Endothelial cell of umbilical vein (primary cell): ENCODE measurements around the gene INPP4B. TPM values are rescaled to one million over a fixed set of nuclear protein-coding genes. Genes with fewer than 3 reads are reported as not detected.
A peak's percentile ranks its signal among the peaks of the same experiment; 100 is the strongest.

Experiments
- BruUV-seq: library from RNA; stranded (reverse); fragments of 400-500 nt; replicated peaks from 2 replicates; lab custom pipeline; 2021; lab: Mats Ljungman, UMichigan
- CTCF ChIA-PET: fragments of 300-600, 350-600 bp; sonication (Branson Sonifier 250); formaldehyde crosslinking; loops from one replicate; lab custom pipeline; 2021; ENCODE audit warnings: antibody characterized with exemption, inconsistent platforms; lab: Charles Lee
- POLR2A ChIA-PET: fragments of 300-600, 350-600 bp; sonication (Branson Sonifier 250); formaldehyde crosslinking; loops from one replicate; lab custom pipeline; 2021; ENCODE audit warnings: antibody characterized with exemption, inconsistent platforms; lab: Charles Lee
- DNase-seq: peaks from one replicate; pipeline ENCODE4 v3.0.0-alpha.2; 2011; ENCODE audit warnings: low read depth, low spot score
- FAIRE-seq: peaks from 2 replicates; lab custom pipeline; 2011; peaks lifted over from hg19 to GRCh38; lab: Jason Lieb, UNC
- H2AFZ ChIP-seq: 2 replicates; pipeline ENCODE4 v1.6.0; 2012; ENCODE audit warnings: low read depth, low read length, control low read depth, inconsistent platforms
- H3K27ac ChIP-seq: 2 replicates; pipeline ENCODE4 v1.5.1; 2011; ENCODE audit warnings: low read depth, mild to moderate bottlenecking, control low read depth, low read length, moderate library complexity; ENCODE audit not compliant: insufficient read depth
- H3K27me3 ChIP-seq, 2 experiments: 2 replicates each; pipeline versions ENCODE4 v1.6.0 to v1.6.1; 2011; ENCODE audit warnings: low read length in 2 of 2, mixed read lengths in 1 of 2; ENCODE audit not compliant: control insufficient read depth in 2 of 2, insufficient read depth in 2 of 2
- H3K36me3 ChIP-seq, 2 experiments: 2 replicates in 1 of 2; 3 replicates in 1 of 2; pipeline ENCODE4 v1.5.1; 2011; ENCODE audit warnings: low read length in 2 of 2, mild to moderate bottlenecking in 1 of 2, moderate library complexity in 1 of 2; ENCODE audit not compliant: control insufficient read depth in 2 of 2, insufficient read depth in 2 of 2; ENCODE audit errors: extremely low read depth in 1 of 2
- H3K4me1 ChIP-seq: 3 replicates; pipeline ENCODE4 v1.5.1; 2011; ENCODE audit warnings: mild to moderate bottlenecking, low read length; ENCODE audit not compliant: control insufficient read depth, insufficient read depth; ENCODE audit errors: extremely low read depth
- H3K4me2 ChIP-seq: 2 replicates; pipeline ENCODE4 v1.6.1; 2011; ENCODE audit warnings: low read length, control low read depth, mixed read lengths; ENCODE audit not compliant: insufficient read depth
- H3K4me3 ChIP-seq, 3 experiments: fragments of 200-600 bp in 1 of 3; sonication (generic), shearing (Covaris generic) in 1 of 3; replicated peaks in 1 of 3; 2 replicates each; pipeline ENCODE4 v1.5.1; 2011 to 2016; ENCODE audit warnings: control low read depth in 3 of 3, low read length in 3 of 3, mild to moderate bottlenecking in 2 of 3, inconsistent platforms in 1 of 3, low read depth in 1 of 3, moderate library complexity in 1 of 3; ENCODE audit not compliant: insufficient read depth in 1 of 3
- H3K79me2 ChIP-seq: 2 replicates; pipeline ENCODE4 v1.6.0; 2012; ENCODE audit warnings: low read length, inconsistent platforms; ENCODE audit not compliant: control insufficient read depth, insufficient read depth
- H3K9ac ChIP-seq: replicated peaks from 2 replicates; pipeline ENCODE3; 2011; ENCODE audit warnings: low read length, control low read depth; ENCODE audit not compliant: insufficient read depth; ENCODE audit errors: extremely low read depth
- H3K9me1 ChIP-seq: replicated peaks from 3 replicates; pipeline ENCODE4 v1.6.0; 2011; ENCODE audit warnings: mild to moderate bottlenecking, low read length; ENCODE audit not compliant: control insufficient read depth, insufficient read depth; ENCODE audit errors: extremely low read depth
- H3K9me3 ChIP-seq: replicated peaks from 2 replicates; pipeline ENCODE4 v1.5.1; 2012; ENCODE audit warnings: low read length, inconsistent platforms; ENCODE audit not compliant: control insufficient read depth, insufficient read depth
- H4K20me1 ChIP-seq: replicated peaks from 2 replicates; pipeline ENCODE3; 2011; ENCODE audit warnings: mild to moderate bottlenecking, low read length; ENCODE audit not compliant: control insufficient read depth, insufficient read depth; ENCODE audit errors: extremely low read depth
- EZH2 ChIP-seq: IDR thresholded peaks from 2 replicates; pipeline ENCODE4 v1.6.1; 2012; ENCODE audit warnings: borderline replicate concordance, low read depth, mild to moderate bottlenecking, moderate library complexity, low read length, inconsistent platforms; ENCODE audit not compliant: severe bottlenecking
- FOS ChIP-seq: IDR thresholded peaks from 2 replicates; pipeline ENCODE4 v1.6.1; 2011; ENCODE audit warnings: mild to moderate bottlenecking, low read length, moderate library complexity, borderline replicate concordance; ENCODE audit not compliant: insufficient read depth
- JUN ChIP-seq: IDR thresholded peaks from 2 replicates; pipeline ENCODE4 v1.6.1; 2011; ENCODE audit warnings: borderline replicate concordance, low read depth; ENCODE audit not compliant: insufficient read length, insufficient read depth
- POLR2A ChIP-seq: IDR thresholded peaks from 2 replicates; pipeline ENCODE4 v1.6.1; 2012; ENCODE audit warnings: low read depth, mild to moderate bottlenecking, control low read depth, low read length
- POLR2AphosphoS5 ChIP-seq: IDR thresholded peaks from 2 replicates; pipeline ENCODE4 v1.6.1; 2012; ENCODE audit warnings: low read depth, mild to moderate bottlenecking, control low read depth, low read length, moderate library complexity; ENCODE audit not compliant: insufficient read depth
- dilution Hi-C: fragments of 300-500 bp; cut with MboI; formaldehyde crosslinking; loops from one replicate; pipeline ENCODE4 v1.15.0; 2019; ENCODE audit warnings: low sequenced_read_pairs; ENCODE audit not compliant: extremely low pct_ligation_motif_present
- intact Hi-C: fragments of 100-400 bp; cut with micrococcal nuclease; formaldehyde crosslinking; loops from one replicate; pipeline ENCODE4 v1.10.0; 2022
- polyA plus RNA-seq, 4 experiments: library from polyadenylated mRNA; depleted of rRNA in 3 of 4; stranded (reverse) in 3 of 4; unstranded in 1 of 4; fragments of >200 nt; gene quantifications; 2 replicates each; pipeline versions ENCODE4 v1.2.1 to v1.2.3, GENCODE V29; 2011 to 2012; ENCODE audit warnings: missing spikeins in 1 of 4
- total RNA-seq: library from RNA; stranded (reverse); gene quantifications from 2 replicates; pipeline ENCODE4 v1.2.3, GENCODE V29; 2021
- TF ChIP-seq, protein P1 (sequence below): IDR thresholded peaks from 2 replicates; pipeline ENCODE4 v1.6.1; 2011; ENCODE audit not compliant: insufficient read depth, insufficient read length
- TF ChIP-seq, protein P2 (sequence below), 2 donors: IDR thresholded peaks; 1 replicate in 1 of 2; 2 replicates in 1 of 2; pipeline ENCODE4 v1.5.1; 2011; ENCODE audit warnings: low read length in 2 of 2, mild to moderate bottlenecking in 2 of 2, moderate library complexity in 2 of 2, control low read depth in 1 of 2, inconsistent platforms in 1 of 2, low read depth in 1 of 2; ENCODE audit not compliant: insufficient read depth in 1 of 2; ENCODE audit errors: extremely low read depth in 1 of 2

INPP4B gene
- total and polyA plus RNA-seq, 2 donors (not counting 3 experiments of a cell fraction or from before 2014, with no cell fraction given): 0.41 to 3.1 TPM

GRCh38 chr4:142408003-142408441 is 438.1 kb downstream of the INPP4B start:
- no peak overlapping the region for H2AFZ ChIP-seq
- H3K4me3 ChIP-seq: no peak overlapping the region
- POLR2A ChIA-PET: no interaction called here
- H4K20me1 ChIP-seq: no peaks in the 10 kb centered on the region
- dilution Hi-C loops (no loop called here), intact Hi-C loops (no loop called here)
- no peaks in the 10 kb centered on the region for H3K27me3 ChIP-seq
- peak overlapping the region; percentile 56 for H3K27ac ChIP-seq
- no peaks in the 10 kb centered on the region for H3K36me3 ChIP-seq
- CTCF ChIA-PET: interaction anchor here (1.4 to 2.4 kb wide), 3 partner anchors 9 to 34 kb away, joined by 3 to 6 read pairs (median 3); no protein-coding TSS in a partner anchor
- H3K9me3 ChIP-seq: no peaks in the 10 kb centered on the region
- no peaks in the 10 kb centered on the region for H3K9me1 ChIP-seq
- DNase-seq (peak; percentile 55), FAIRE-seq (no peak)
- H3K4me2 ChIP-seq: no peak overlapping the region
- no TSS peak for BruUV-seq
- peak; percentile 67 for TF ChIP-seq FOS
- TF ChIP-seq, protein P1, sequence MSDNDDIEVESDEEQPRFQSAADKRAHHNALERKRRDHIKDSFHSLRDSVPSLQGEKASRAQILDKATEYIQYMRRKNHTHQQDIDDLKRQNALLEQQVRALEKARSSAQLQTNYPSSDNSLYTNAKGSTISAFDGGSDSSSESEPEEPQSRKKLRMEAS: no peak
- TF ChIP-seq JUN: peak; percentile 40
- no peak for TF ChIP-seq POLR2AphosphoS5
- no peaks in the 10 kb centered on the region for H3K79me2 ChIP-seq
- no peak overlapping the region for H3K9ac ChIP-seq
- peaks cover 41% of the 10 kb centered on the region for H3K4me1 ChIP-seq

DNA sequence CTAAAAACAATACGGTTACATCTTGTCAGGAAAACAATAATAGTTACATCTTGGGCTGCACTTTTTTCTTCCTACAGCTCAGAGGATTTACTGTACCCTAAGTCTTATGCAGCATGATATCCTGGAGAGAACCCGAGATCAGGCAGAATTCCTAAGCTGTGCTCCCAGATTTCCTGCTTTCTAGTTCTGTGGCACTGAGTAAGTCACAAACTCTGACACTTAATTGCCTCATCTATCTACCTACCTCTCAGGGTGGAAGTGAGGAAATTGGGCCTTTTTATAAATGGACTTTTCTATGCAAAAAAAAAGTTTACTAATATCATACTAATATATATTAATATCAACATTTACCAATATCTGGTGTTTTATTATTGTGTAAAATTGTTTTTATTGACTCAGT is 438.5 kb downstream of the INPP4B start:
- CTCF ChIA-PET: interaction anchor here (1.0 to 2.4 kb wide), 3 partner anchors 9 to 113 kb away, joined by 3 to 6 read pairs (median 3); no protein-coding TSS in a partner anchor

More for the DNA sequence above, 438.5 kb downstream of the INPP4B start:
- TF ChIP-seq EZH2: no peak
- no peak for TF ChIP-seq POLR2A
- TF ChIP-seq, protein P2, sequence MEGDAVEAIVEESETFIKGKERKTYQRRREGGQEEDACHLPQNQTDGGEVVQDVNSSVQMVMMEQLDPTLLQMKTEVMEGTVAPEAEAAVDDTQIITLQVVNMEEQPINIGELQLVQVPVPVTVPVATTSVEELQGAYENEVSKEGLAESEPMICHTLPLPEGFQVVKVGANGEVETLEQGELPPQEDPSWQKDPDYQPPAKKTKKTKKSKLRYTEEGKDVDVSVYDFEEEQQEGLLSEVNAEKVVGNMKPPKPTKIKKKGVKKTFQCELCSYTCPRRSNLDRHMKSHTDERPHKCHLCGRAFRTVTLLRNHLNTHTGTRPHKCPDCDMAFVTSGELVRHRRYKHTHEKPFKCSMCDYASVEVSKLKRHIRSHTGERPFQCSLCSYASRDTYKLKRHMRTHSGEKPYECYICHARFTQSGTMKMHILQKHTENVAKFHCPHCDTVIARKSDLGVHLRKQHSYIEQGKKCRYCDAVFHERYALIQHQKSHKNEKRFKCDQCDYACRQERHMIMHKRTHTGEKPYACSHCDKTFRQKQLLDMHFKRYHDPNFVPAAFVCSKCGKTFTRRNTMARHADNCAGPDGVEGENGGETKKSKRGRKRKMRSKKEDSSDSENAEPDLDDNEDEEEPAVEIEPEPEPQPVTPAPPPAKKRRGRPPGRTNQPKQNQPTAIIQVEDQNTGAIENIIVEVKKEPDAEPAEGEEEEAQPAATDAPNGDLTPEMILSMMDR (IDR thresholded peaks at IDR 0.05; ENCODE audit: extremely low read depth in 1 of 2, insufficient read depth in 1 of 2, low read depth in 1 of 2, low read length in 2 of 2): no peak
- Histone ChIP-seq H3K4me1 (peaks cover 44% of the 10 kb centered on the region), H3K4me3 (no peak overlapping the region), H3K4me2 (peak overlapping the region; percentile 28), H3K9ac (no peak overlapping the region), H3K79me2 (no peaks in the 10 kb centered on the region), H3K27me3 (no peaks in the 10 kb centered on the region), H3K9me3 (no peaks in the 10 kb centered on the region), H4K20me1 (no peaks in the 10 kb centered on the region), H2AFZ (no peak overlapping the region), H3K27ac (peak overlapping the region; percentile 56), H3K9me1 (no peaks in the 10 kb centered on the region), H3K36me3 (no peaks in the 10 kb centered on the region)
- DNase-seq (no peak), FAIRE-seq (no peak)
- intact Hi-C loops (no loop called here), dilution Hi-C loops (no loop called here)
- POLR2A ChIA-PET: no interaction called here
- BruUV-seq: no TSS peak
